Mucosa of stomach (tissue), 1 donor: ENCODE results near the gene BAHD1.
A peak's percentile ranks its signal among the peaks of the same experiment; 100 is the strongest.

Source experiments
- H3K27me3 ChIP-seq: one replicate; pipeline ENCODE4 v1.7.0; 2013; ENCODE audit warnings: mild to moderate bottlenecking, low read length; ENCODE audit not compliant: control insufficient read depth, insufficient read depth
- H3K36me3 ChIP-seq: one replicate; pipeline ENCODE4 v1.7.0; 2013; ENCODE audit warnings: low read length; ENCODE audit not compliant: control insufficient read depth, insufficient read depth
- H3K4me1 ChIP-seq: one replicate; pipeline ENCODE4 v1.7.0; 2013; ENCODE audit warnings: mild to moderate bottlenecking, low read length; ENCODE audit not compliant: control insufficient read depth, insufficient read depth
- H3K4me3 ChIP-seq: one replicate; pipeline ENCODE4 v1.7.0; 2013; ENCODE audit warnings: low read length
- H3K9ac ChIP-seq: one replicate; pipeline ENCODE4 v1.7.0; 2013; ENCODE audit warnings: mild to moderate bottlenecking, low read length, moderate library complexity
- H3K9me3 ChIP-seq: one replicate; pipeline ENCODE4 v1.7.0; 2013; ENCODE audit warnings: mild to moderate bottlenecking, low read length, moderate library complexity; ENCODE audit not compliant: control insufficient read depth
- donor health status: Pancreatic carcinoma.

BAHD1 gene

DNA sequence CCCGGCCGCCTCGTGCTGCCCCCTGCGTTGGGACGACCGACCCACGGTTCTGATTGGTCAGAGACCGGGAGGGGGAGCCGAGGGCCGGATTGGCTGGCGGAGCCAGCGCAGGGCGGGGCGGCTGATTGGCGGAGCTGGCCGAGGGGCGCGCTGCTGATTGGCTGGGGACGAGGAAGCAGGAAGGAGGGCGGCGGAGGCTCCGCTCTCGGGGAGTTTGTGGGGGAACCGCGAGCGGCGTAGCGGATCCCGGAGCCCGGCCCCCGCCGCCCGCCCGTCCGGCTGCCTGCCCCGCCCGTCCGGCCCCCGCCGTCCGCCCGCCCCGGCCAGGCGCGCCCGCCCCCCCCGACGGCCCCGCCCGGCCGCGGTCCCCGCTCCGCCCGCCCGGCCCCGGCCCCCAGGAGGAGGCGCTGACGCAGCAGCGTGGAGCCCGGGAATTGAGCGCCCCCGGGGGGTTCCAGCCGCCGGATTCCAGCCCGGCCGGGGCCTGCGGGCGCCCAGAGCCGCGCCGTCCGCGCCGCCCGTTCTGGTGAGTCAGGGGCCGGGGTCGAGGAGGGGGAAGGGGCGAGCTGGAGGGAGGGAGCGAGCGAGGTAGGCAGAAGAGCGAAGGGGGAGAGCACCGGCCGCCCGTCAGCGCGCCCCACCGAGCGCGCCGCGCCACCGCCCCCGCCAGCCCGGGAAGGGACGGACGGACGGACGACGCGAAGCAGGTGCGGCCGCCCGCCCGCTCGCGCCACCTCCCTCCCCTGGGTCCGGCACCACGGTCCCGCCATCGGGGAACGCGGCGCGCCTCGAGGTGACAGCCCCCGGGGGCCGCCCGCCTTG is at the start of gene BAHD1:
Gene BAHD1, plus strand, starts transcription at position 211 of the 822 bp plus-strand sequence. CDS start 17,512 bp downstream, outside the sequence.
- peaks cover 37% of the 10 kb centered on the region for H3K4me1 ChIP-seq
- H3K9ac ChIP-seq: peak within 1 kb of the TSS; percentile 67
- no peaks in the 10 kb centered on the region for H3K9me3 ChIP-seq
- H3K4me3 ChIP-seq: peak within 1 kb of the TSS; percentile 35
- peaks cover 32% of the 10 kb centered on the region for H3K27me3 ChIP-seq
- no peaks in the 10 kb centered on the region for H3K36me3 ChIP-seq

GRCh38 chr15:40392986-40393948 is 47.5 kb upstream of the BAHD1 start:
- no peaks in the 10 kb centered on the region for H3K36me3 ChIP-seq
- H3K9me3 ChIP-seq: no peaks in the 10 kb centered on the region
- H3K27me3 ChIP-seq: no peaks in the 10 kb centered on the region

DNA sequence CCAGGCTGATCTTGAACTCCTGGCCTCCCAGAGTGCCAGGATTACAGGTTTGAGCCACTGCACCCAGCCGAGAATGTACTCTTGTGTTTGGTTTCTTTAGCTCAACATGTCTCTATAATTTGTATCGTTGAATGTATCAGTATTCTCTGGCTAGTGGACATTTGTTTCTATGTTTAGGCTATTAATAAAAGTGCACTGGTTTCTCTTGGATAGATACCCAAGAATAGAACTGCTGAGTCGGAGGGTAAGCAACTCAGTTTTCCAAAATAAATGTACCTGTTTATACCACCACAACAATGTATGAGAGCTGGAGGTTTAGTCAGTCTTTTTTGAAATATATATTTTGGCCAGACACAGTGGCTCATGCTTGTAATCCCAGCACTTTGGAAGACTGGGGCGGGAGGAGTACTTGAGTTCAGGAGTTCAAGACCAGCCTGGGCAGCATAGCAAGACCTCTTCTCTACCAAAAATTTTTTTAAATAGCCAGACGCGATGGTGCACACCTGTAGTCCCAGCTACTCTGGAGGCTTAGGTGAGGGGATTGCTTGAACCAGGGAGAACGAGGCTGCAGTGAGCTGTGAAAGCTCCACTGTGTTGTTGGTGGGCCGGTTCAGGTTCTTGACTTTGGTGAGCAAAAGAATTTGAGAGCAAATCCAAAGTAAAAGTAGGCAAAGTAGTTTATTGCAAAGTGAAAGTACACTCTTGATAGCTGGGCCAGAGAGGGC is 42.9 kb upstream of the BAHD1 start:
- Histone ChIP-seq H3K36me3 (no peaks in the 10 kb centered on the region), H3K4me1 (no peaks in the 10 kb centered on the region), H3K4me3 (no peak overlapping the region), H3K9me3 (no peaks in the 10 kb centered on the region), H3K27me3 (no peaks in the 10 kb centered on the region), H3K9ac (no peak overlapping the region)

More at GRCh38 chr15:40392986-40393948, 47.5 kb upstream of the BAHD1 start:
- no peak overlapping the region for H3K9ac ChIP-seq
- H3K4me1 ChIP-seq: no peaks in the 10 kb centered on the region
- no peak overlapping the region for H3K4me3 ChIP-seq

GRCh38 chr15:40398413-40398873 is 42.3 kb upstream of the BAHD1 start:
- no peaks in the 10 kb centered on the region for H3K36me3 ChIP-seq
- H3K9me3 ChIP-seq: no peaks in the 10 kb centered on the region
- no peaks in the 10 kb centered on the region for H3K27me3 ChIP-seq
- no peak overlapping the region for H3K4me3 ChIP-seq
- no peak overlapping the region for H3K9ac ChIP-seq
- H3K4me1 ChIP-seq: no peaks in the 10 kb centered on the region

GRCh38 chr15:40399370-40399769 is 41.4 kb upstream of the BAHD1 start:
- Histone ChIP-seq H3K27me3 (no peaks in the 10 kb centered on the region), H3K9ac (no peak overlapping the region), H3K9me3 (no peaks in the 10 kb centered on the region), H3K36me3 (no peaks in the 10 kb centered on the region), H3K4me3 (no peak overlapping the region), H3K4me1 (no peaks in the 10 kb centered on the region)

DNA sequence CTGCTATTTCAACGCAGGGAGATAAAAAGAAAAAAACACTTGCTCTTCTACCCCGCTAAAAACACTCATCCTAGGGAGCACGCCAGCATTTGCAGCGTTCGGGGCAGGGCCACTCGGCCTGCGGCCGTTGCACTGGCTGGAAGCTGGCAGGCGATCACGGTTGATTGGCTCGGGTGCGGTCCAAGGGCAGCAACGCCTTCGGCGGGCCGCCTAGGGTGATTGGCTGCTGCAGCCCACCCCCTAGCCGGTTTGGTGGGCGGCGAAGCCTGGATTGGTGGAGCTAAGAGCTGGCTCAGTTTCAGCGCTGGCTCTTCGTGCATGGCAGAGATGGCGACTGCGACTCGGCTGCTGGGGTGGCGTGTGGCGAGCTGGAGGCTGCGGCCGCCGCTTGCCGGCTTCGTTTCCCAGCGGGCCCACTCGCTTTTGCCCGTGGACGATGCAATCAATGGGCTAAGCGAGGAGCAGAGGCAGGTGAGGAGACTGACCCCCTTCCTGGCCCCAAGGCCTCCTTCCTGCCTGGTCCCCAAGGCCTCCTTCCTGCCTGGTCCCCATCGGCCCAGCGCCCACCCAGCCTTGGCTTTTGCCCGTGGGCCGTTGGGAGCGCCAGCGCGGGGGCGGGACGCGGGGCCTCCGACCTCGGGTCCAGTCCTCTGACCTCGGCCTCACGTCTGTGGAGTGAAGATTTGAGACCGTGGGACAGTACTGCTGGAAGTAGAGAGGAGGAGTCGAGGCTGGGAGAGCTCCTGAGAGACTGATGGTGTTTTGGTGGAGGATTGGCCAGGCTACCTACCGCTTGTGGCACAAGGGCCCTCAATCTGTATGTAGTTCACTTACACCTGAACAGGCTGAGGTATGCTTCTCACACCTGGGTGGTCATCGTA is 35.0 kb upstream of the BAHD1 start, which contains the start of gene IVD:
Gene IVD, plus strand, starts transcription at position 295 of the 881 bp plus-strand sequence. Its CDS starts 33 bp downstream, at position 328.
- no peaks in the 10 kb centered on the region for H3K9me3 ChIP-seq
- H3K9ac ChIP-seq: peak within 1 kb of the TSS; percentile 83
- H3K4me1 ChIP-seq: peaks cover 8% of the 10 kb centered on the region
- peak within 1 kb of the TSS; percentile 87 for H3K4me3 ChIP-seq
- H3K36me3 ChIP-seq: no peaks in the 10 kb centered on the region
- no peaks in the 10 kb centered on the region for H3K27me3 ChIP-seq

GRCh38 chr15:40407330-40407990 is 33.3 kb upstream of the BAHD1 start:
- Histone ChIP-seq H3K36me3 (peaks cover 9% of the 10 kb centered on the region), H3K4me3 (no peak overlapping the region), H3K9ac (no peak overlapping the region), H3K27me3 (no peaks in the 10 kb centered on the region), H3K4me1 (peaks cover 17% of the 10 kb centered on the region), H3K9me3 (no peaks in the 10 kb centered on the region)

- H3K36me3 ChIP-seq: peaks cover 13% of the 10 kb centered on the region
Measured at GRCh38 chr15:40409366-40409765, 31.4 kb upstream of the BAHD1 start.

GRCh38 chr15:40410476-40410875 is 30.3 kb upstream of the BAHD1 start:
- Histone ChIP-seq H3K9me3 (no peaks in the 10 kb centered on the region), H3K36me3 (peaks cover 20% of the 10 kb centered on the region), H3K27me3 (no peaks in the 10 kb centered on the region)

More at GRCh38 chr15:40409366-40409765, 31.4 kb upstream of the BAHD1 start:
- Histone ChIP-seq H3K9me3 (no peaks in the 10 kb centered on the region), H3K27me3 (no peaks in the 10 kb centered on the region), H3K4me3 (no peak overlapping the region), H3K4me1 (peaks cover 21% of the 10 kb centered on the region), H3K9ac (no peak overlapping the region)

GRCh38 chr15:40412095-40412759 is 28.5 kb upstream of the BAHD1 start:
- Histone ChIP-seq H3K4me1 (peaks cover 13% of the 10 kb centered on the region), H3K27me3 (no peaks in the 10 kb centered on the region), H3K4me3 (no peak overlapping the region), H3K9ac (no peak overlapping the region), H3K36me3 (peaks cover 28% of the 10 kb centered on the region), H3K9me3 (no peaks in the 10 kb centered on the region)

More at GRCh38 chr15:40410476-40410875, 30.3 kb upstream of the BAHD1 start:
- H3K4me3 ChIP-seq: no peak overlapping the region
- no peak overlapping the region for H3K9ac ChIP-seq
- H3K4me1 ChIP-seq: peaks cover 21% of the 10 kb centered on the region
